Activated T-helper 17 cell treated with anti-CD3 and anti-CD28 coated beads, Interleukin-2, amount 50 U/mL, for 72 hours (primary cell): ENCODE measurements around the gene POLD2. TPM values are rescaled to one million over a fixed set of nuclear protein-coding genes. Genes with fewer than 3 reads are reported as not detected.
A peak's percentile ranks its signal among the peaks of the same experiment; 100 is the strongest.

Experiments
- ATAC-seq: fragments of 150-1000 bp; cut with Tn5 transposase; replicated peaks from 2 replicates; pipeline ENCODE4 v1.10.0; 2021; ENCODE audit warnings: mild to moderate bottlenecking, moderate library complexity
- H3K27ac Mint-ChIP-seq: one replicate; pipeline ENCODE4 v1.8.0; 2022; ENCODE audit warnings: mixed read lengths
- H3K27me3 Mint-ChIP-seq: one replicate; pipeline ENCODE4 v1.8.0; 2022; ENCODE audit warnings: mixed read lengths
- H3K36me3 Mint-ChIP-seq: one replicate; pipeline ENCODE4 v1.8.0; 2022; ENCODE audit warnings: low read depth, mild to moderate bottlenecking, mixed read lengths
- H3K4me1 Mint-ChIP-seq: one replicate; pipeline ENCODE4 v1.8.0; 2022; ENCODE audit warnings: mixed read lengths
- H3K4me3 Mint-ChIP-seq: one replicate; pipeline ENCODE4 v1.8.0; 2022; ENCODE audit warnings: mild to moderate bottlenecking, mixed read lengths
- H3K9me3 Mint-ChIP-seq: one replicate; pipeline ENCODE4 v1.8.0; 2022; ENCODE audit warnings: mixed read lengths
- total RNA-seq, 2 donors: library from RNA; stranded (reverse); gene quantifications; one replicate each; pipeline ENCODE4 v1.2.3, GENCODE V29; 2022

POLD2 gene
- total RNA-seq, 2 donors from 2014 or later, result 114 to 181 TPM

DNA sequence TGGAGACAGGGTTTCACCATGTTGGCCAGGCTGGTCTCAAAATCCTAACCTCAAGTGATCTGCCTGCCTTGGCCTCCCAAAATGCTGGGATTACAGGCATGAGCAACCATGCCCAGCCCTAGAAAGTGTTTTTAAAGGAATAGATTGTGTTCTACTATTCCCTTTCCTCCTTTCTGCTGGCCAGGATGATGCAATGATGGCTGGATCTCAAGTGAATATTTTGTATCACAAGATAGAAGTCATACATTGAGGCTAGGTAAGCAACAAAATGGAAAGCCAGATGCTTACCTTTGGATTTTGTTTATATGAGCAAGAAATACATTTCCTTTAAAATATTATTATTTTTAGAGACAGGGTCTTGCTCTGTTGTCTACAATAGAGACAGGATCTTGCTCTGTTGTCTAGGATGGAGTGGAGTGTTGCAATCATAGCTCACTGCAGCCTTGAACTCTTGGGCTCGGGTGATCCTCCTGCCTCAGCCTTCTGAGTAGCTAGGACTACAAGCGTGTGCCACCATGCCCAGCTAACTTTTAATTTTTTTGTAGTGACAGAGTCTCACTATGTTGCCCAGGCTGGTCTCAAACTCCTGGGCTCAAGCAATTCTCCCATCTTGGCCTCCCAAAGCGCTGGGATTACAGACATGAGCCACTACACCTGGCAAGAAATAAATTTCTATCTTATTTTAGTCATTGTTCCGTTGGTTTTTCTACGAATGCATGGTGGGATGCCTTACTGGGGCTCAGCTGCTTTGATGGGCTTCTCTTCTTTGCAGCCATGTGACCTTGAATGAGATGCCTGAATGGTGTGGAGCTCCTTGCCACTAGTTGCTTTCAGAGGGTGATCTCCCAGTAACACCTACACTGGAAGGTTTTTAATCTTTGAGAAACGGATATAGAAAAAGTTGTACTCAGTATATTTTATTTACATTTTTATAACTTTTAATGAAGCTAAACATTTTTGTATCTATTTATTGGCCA, 25.0 kb downstream of the POLD2 start:
- Mint-ChIP-seq H3K4me1 (peaks cover 6% of the 10 kb centered on the region), H3K27ac (peak overlapping the region; percentile 45), H3K4me3 (no peak overlapping the region), H3K36me3 (no peaks in the 10 kb centered on the region), H3K27me3 (peaks cover 4% of the 10 kb centered on the region), H3K9me3 (no peaks in the 10 kb centered on the region)
- no peak for ATAC-seq

DNA sequence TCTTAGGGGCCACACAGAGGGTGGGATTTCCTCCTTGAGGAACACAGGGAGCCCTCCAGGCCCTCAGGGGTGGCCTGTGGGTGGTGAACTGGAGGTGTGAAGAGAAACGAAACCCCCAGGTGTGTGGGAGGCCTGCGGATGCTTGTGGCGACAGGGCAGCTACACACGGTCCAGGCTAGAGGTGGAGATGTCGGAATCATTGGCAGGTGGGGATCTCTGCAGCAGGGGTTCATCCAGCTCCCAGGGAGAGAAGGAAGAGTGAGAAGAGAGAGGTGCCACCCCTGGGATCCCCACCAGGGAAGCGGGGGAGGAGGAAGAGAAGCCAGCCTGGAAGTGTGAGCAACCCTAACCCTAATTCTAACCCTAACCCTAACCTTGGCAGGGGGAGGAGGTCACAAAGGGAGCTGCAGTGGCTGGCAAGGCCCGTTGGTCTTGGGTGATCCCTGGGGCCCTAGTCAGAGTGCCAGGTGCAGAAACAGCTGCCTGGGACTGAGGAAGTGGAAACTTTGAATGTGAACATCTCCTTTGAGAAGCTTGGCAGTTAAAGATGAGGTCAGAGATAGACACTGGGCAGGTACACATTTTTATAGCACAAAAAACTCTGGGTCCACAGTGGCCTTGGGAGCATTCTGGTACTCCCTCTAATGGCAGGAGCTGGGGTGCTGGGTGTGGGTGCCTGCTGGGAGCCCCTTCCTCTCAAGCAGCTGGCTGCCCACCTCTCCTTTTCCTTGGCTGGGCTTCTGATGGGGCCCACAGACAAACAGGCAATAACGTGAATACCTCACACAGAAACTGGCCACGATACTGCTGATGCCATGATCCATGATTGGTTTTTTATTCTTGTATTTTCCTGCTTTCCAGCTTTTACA, 26.1 kb downstream of the POLD2 start:
- H3K27ac Mint-ChIP-seq, result peak overlapping the region; percentile 45
- H3K36me3 Mint-ChIP-seq, result no peaks in the 10 kb centered on the region
- H3K9me3 Mint-ChIP-seq, result no peaks in the 10 kb centered on the region
- H3K4me1 Mint-ChIP-seq, result peaks cover 6% of the 10 kb centered on the region
- ATAC-seq, result peak; percentile 71
- no peak overlapping the region for H3K4me3 Mint-ChIP-seq
- no peaks in the 10 kb centered on the region for H3K27me3 Mint-ChIP-seq

GRCh38 chr7:44096326-44096881, 26.9 kb downstream of the POLD2 start:
- Mint-ChIP-seq H3K9me3 (no peaks in the 10 kb centered on the region), H3K4me3 (no peak overlapping the region), H3K27me3 (no peaks in the 10 kb centered on the region), H3K27ac (peak overlapping the region; percentile 45), H3K4me1 (peaks cover 6% of the 10 kb centered on the region), H3K36me3 (no peaks in the 10 kb centered on the region)
- ATAC-seq, result no peak

DNA sequence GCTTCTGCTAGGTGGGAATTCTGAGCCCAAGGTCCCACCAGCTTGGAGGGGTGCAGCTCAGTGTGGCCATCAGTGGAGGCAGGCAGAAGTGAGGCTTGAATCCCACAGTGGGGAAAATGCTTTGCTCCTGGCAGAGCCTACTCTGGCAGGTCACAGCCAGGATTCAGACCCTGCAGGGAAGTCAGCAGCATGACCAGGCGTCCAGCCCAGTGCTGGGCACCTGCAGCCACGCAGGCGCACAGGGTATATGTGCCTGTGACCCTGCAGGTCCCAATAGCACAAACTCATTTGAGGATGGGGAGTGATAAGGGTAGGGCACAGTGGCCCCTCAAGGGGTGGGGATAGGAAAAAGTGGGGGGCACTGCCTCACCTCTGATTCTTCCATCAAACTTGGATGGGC, 27.6 kb downstream of the POLD2 start:
- no peak for ATAC-seq
- no peaks in the 10 kb centered on the region for H3K27me3 Mint-ChIP-seq
- H3K4me3 Mint-ChIP-seq, result no peak overlapping the region
- no peaks in the 10 kb centered on the region for H3K9me3 Mint-ChIP-seq
- peaks cover 6% of the 10 kb centered on the region for H3K4me1 Mint-ChIP-seq
- H3K27ac Mint-ChIP-seq, result no peak overlapping the region
- H3K36me3 Mint-ChIP-seq, result no peaks in the 10 kb centered on the region

- Mint-ChIP-seq H3K27ac (no peak overlapping the region), H3K27me3 (no peaks in the 10 kb centered on the region), H3K4me1 (peaks cover 6% of the 10 kb centered on the region), H3K36me3 (no peaks in the 10 kb centered on the region), H3K9me3 (no peaks in the 10 kb centered on the region), H3K4me3 (no peak overlapping the region)
- no peak for ATAC-seq
Observed at GRCh38 chr7:44094883-44095592, 28.3 kb downstream of the POLD2 start.

DNA sequence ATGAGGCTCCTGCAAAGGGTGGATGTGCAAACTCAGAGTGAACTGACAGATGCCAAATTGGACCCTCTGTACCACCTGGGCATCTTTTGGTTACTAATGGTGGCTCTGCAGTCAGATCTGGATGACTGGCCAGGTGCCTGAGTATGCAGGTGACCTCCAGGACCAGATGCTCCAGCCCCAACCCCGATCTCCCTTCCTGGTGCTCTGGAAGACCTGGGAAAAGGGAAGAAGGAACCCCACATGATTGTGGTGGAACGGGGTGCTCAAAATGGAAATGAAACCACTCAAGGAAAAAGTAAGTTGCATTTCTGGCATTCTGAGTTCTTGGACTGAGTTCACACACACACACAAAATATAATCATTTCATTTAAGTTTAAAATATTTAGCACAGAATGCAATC, 29.0 kb downstream of the POLD2 start:
- peaks cover 6% of the 10 kb centered on the region for H3K4me1 Mint-ChIP-seq
- no peaks in the 10 kb centered on the region for H3K36me3 Mint-ChIP-seq
- H3K27me3 Mint-ChIP-seq, result no peaks in the 10 kb centered on the region
- H3K27ac Mint-ChIP-seq, result no peak overlapping the region
- no peaks in the 10 kb centered on the region for H3K9me3 Mint-ChIP-seq
- H3K4me3 Mint-ChIP-seq, result no peak overlapping the region
- no peak for ATAC-seq

DNA sequence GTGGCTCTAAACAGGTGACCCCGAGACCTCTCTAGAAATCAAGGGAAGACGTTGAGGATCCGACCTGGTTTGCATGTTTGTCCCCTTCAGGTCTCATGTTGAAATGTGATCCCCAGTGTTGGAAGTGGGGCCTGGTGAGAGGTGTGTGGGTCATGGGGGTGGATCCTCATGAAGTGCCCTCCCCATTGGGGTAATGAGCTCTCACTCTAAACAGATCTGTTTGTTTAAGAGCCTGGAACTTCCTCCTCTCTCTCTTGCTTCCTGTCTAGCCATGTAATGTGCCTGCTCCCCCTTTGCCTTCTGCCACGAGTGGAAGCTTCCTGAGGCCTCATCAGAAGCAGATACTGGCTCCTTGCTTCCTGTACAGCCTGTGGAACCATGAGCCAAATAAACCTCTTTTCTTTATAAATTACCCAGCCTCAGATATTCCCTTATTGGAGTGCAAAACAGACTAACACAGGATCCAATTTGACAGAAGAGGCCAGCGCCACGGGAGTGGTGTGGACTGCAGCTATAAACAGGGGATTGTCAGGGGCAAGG, 30.2 kb downstream of the POLD2 start:
- H3K27me3 Mint-ChIP-seq, result no peaks in the 10 kb centered on the region
- H3K9me3 Mint-ChIP-seq, result no peaks in the 10 kb centered on the region
- no peaks in the 10 kb centered on the region for H3K36me3 Mint-ChIP-seq
- H3K27ac Mint-ChIP-seq, result no peak overlapping the region
- ATAC-seq, result no peak
- peaks cover 6% of the 10 kb centered on the region for H3K4me1 Mint-ChIP-seq
- H3K4me3 Mint-ChIP-seq, result no peak overlapping the region

- H3K4me1 Mint-ChIP-seq, result peaks cover 7% of the 10 kb centered on the region
- no peak overlapping the region for H3K27ac Mint-ChIP-seq
- ATAC-seq, result no peak
- H3K4me3 Mint-ChIP-seq, result no peak overlapping the region
- H3K27me3 Mint-ChIP-seq, result no peaks in the 10 kb centered on the region
- H3K9me3 Mint-ChIP-seq, result no peaks in the 10 kb centered on the region
- H3K36me3 Mint-ChIP-seq, result no peaks in the 10 kb centered on the region
Observed at GRCh38 chr7:44087911-44088838, 35.2 kb downstream of the POLD2 start.

DNA sequence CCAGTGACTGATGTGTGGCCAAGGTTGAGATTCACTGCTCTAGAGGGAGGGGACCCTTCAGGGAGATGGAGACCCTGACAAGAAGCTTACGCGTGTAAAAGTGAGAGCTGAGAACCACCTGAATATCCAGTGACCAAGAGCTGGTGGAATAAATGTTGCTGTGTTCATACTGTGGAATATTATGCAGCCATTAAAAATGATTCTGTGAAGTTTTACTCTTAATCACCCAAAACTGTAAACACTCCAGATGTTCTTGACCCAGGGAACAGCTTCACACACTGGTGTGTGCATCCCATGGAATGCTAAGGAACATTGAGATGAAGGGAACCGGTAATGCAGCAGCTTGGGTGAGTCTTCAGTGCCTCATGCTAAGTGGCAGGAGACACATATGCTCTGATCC, 36.7 kb downstream of the POLD2 start:
- no peak overlapping the region for H3K27ac Mint-ChIP-seq
- H3K4me3 Mint-ChIP-seq, result no peak overlapping the region
- H3K36me3 Mint-ChIP-seq, result peaks cover 5% of the 10 kb centered on the region
- peaks cover 7% of the 10 kb centered on the region for H3K4me1 Mint-ChIP-seq
- H3K9me3 Mint-ChIP-seq, result no peaks in the 10 kb centered on the region
- no peaks in the 10 kb centered on the region for H3K27me3 Mint-ChIP-seq
- ATAC-seq, result no peak

DNA sequence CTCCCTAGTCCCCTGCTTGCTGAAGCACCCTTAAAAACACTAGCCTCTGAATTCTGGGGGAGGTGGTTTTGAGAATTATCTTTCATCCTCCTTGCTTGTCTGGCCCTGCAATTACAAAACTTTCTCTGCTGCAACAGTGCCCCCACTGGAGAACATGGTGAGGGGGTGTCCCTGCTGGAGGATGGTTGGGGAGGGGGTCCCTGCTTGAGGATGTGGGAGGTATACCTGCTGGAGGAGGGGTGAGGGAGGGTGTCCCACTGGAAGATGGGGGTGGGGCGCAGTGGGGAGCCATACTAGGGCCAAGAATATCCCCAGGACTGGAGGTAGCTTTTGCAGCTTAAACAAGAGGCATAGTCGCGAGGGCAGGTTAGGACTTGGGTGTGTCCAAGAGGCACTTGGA, 37.8 kb downstream of the POLD2 start:
- Mint-ChIP-seq H3K36me3 (peaks cover 15% of the 10 kb centered on the region), H3K4me3 (no peak overlapping the region), H3K4me1 (peaks cover 15% of the 10 kb centered on the region), H3K27me3 (no peaks in the 10 kb centered on the region), H3K9me3 (no peaks in the 10 kb centered on the region), H3K27ac (no peak overlapping the region)
- ATAC-seq, result no peak

DNA sequence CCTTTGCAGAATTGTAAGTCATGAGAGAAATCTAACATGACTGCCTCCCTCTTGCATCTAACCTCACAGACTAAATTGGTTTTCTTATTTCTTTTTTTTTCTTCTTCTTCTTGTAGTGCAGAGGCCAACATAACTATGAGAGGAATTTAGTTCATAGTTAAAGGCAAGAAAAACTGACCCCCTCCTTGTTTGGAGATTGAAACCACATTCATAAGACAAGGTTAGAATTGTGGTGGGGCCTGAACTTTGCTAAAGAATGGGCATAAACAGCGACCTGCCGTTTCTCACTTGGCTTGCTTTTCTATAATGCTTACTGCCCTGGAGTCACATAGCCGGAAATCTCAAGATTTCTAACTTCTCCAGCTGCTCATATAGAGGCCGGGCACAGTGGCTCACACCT, 38.6 kb downstream of the POLD2 start:
- Mint-ChIP-seq H3K27ac (no peak overlapping the region), H3K4me1 (peaks cover 15% of the 10 kb centered on the region), H3K9me3 (no peaks in the 10 kb centered on the region), H3K4me3 (no peak overlapping the region), H3K27me3 (no peaks in the 10 kb centered on the region), H3K36me3 (peaks cover 24% of the 10 kb centered on the region)
- no peak for ATAC-seq

DNA sequence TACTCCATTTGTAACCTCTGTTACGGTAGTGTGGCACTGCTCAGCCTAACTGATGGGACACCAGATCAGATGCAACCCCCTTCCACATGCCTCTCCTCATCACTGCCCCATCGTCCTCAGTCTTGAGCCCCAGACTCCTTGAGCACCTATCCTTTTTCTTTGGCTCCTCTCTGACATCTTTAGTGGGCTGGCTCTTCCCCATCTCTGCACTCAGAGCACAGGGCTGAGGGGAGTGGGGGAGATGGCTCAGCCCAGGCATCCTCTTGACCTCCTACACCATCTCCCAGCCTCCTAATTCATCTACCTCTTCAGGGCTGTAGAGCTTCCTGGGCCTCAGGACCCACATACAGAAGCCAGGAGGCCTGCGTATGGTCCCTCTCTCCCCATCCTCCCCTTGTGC, 39.6 kb downstream of the POLD2 start:
- Mint-ChIP-seq H3K27me3 (no peaks in the 10 kb centered on the region), H3K4me1 (peaks cover 15% of the 10 kb centered on the region), H3K9me3 (no peaks in the 10 kb centered on the region), H3K36me3 (peaks cover 30% of the 10 kb centered on the region), H3K27ac (peak overlapping the region; percentile 52), H3K4me3 (peak overlapping the region; percentile 86)
- no peak for ATAC-seq

- Mint-ChIP-seq H3K9me3 (no peaks in the 10 kb centered on the region), H3K36me3 (peaks cover 41% of the 10 kb centered on the region), H3K4me1 (peaks cover 19% of the 10 kb centered on the region), H3K4me3 (peak overlapping the region; percentile 86), H3K27ac (peak overlapping the region; percentile 93), H3K27me3 (no peaks in the 10 kb centered on the region)
- peak; percentile 96 for ATAC-seq
Observed at GRCh38 chr7:44082541-44083207, 40.7 kb downstream of the POLD2 start.
